Activated CD4-positive, alpha-beta T cell treated with anti-CD3 and anti-CD28 coated beads, Interleukin-2, Interleukin-4, amounts not matched to agents 100 ng/mL and 50 ng/mL, durations not matched to agents 16 hours and 8 hours (primary cell): Measurements from ENCODE around the gene SMARCD2.
"Not testable (repeated sequence)": the region's sequence is repeated elsewhere in the genome, so short reads cannot be mapped to it uniquely, and the experiment has no call there.

Experiments used
- DNase-seq: peaks from one replicate; pipeline ENCODE4 v3.0.0-alpha.2; 2020; ENCODE audit warnings: low spot score

Gene SMARCD2

GRCh38 chr17:63842540-63843386 lies at the start of gene SMARCD2:
SMARCD2 (minus strand) TSS chr17:63842685; CDS start chr17:63842674, 11 bp downstream.
- DNase-seq: peak; percentile 99

DNA sequence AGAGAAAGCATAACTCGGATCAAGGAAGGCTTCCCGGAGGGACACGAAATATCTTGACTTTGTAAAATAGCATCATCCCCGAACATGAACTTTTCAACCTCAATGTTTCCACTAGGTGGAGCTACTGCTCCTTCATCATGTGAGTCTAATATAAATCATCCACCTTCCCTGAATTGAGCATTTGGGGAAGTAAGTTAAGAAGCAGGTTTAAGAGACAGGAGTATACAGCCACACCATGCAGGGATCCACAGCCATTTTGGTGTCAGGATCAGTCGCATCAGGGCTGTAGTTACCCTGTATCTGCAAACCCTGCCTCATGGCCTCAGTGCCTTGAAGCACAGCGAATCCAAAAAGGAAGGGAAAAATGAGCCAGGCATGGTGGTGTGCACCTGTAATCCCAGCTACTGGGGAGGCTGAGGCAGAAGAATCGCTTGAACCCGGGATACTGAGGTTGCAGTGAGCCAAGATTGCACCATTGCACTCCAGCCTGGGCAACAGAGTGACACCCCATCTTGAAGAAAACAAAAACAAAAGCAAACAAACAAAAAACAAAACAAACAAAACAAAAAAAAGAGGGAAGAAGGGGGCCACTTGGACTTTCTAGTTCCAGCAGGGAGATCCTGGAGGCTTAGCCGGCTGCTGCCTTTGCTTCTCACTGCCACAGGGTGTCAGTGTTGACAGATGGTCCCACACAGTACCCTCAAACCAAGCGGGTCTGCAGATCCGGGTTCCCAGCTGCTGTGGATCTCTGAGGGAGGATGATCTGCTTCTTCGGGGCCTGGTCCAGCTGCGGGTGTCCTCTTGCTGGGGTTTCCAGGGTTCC lies 46.8 kb upstream of the SMARCD2 start:
- DNase-seq: peak; percentile 42

- DNase-seq: not testable (repeated sequence)
These were observed 42.6 kb upstream of the SMARCD2 start for GRCh38 chr17:63885119-63885518.

GRCh38 chr17:63882626-63883126 lies 40.2 kb upstream of the SMARCD2 start:
- DNase-seq: not testable (repeated sequence)

DNA sequence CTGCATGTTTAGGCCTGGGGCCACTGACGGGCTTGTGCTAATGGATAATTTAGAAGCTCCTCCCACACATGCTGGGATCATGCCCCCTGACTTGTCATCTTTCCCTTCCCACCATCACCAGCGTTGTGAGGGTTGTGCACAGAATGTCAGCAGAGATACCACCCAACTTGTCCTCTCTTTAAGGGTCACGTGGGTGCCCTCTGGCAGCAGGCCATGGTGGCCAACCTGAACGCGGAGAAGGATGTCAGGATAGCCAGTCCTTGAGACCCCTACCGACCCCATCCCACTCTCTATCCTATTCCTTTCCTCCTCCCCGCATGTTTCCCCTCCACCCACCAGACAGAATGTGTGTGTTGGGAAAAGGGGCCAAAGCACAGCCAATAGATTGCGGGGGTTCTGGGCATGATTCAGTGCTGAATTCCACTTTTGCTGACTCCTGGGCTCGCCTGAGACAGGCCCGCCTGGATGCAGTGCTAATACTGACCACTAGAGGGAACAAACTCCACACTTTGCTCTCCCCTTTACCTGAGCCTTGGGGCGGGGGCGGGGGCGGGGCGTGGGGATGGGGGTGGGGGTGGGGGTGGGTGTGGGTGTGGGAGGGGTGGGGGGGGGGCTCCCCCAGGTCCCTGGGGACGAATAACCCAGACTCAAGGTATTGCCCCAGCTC lies 39.6 kb upstream of the SMARCD2 start, which contains the start of gene GH2:
TSS of gene GH2 (minus strand) at position 10 of the 667 bp plus-strand sequence. CDS start 143 bp downstream, outside the sequence.
- peak; percentile 67 for DNase-seq

DNA sequence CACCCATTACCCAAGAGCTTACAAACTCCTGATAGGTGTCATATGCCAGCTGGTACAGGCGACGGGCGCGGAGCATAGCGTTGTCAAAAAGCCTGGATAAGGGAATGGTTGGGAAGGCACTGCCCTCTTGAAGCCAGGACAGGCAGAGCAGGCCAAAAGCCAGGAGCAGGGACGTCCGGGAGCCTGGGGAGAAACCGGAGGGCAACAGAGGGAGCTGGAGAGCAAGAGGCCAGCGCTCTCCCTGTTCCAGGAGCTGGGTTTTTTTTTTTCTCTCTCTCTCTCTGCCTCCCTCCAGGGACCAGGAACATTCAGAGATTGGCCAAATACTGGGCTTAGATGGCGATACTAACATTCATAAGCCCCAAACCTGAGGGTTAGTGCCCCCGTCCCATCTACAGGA lies 38.9 kb upstream of the SMARCD2 start:
- DNase-seq: not testable (repeated sequence)

GRCh38 chr17:63880706-63881105 lies 38.2 kb upstream of the SMARCD2 start:
- no peak for DNase-seq

- not testable (repeated sequence) for DNase-seq
These were observed 35.9 kb upstream of the SMARCD2 start for GRCh38 chr17:63878413-63878812.

DNA sequence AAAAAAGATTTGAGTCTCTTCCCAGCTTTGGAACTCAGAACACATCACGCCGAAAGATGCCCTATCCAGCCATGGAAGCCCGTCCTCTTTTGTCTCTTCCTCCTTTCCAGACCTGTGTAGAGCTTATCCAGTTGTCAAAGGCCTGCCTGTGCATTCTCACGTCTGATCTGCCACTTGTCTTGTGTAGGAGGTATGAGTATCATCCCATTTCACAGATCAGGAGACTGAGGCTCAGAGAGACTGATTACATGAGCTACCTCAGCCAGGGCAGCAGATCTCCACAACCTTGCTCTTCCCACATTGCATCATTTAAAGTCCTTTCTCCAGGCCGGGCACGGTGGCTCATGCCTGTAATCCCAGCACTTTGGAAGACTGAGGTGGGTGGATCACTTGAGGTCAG lies 32.2 kb upstream of the SMARCD2 start:
- DNase-seq: not testable (repeated sequence)

- DNase-seq: not testable (repeated sequence)
These were observed 31.7 kb upstream of the SMARCD2 start for GRCh38 chr17:63874061-63874626.

- not testable (repeated sequence) for DNase-seq
These were observed 31.1 kb upstream of the SMARCD2 start, which contains the start of gene CSH2 for GRCh38 chr17:63873577-63873976. CSH2 (minus strand) TSS chr17:63873677; CDS start chr17:63873614, 63 bp downstream.

DNA sequence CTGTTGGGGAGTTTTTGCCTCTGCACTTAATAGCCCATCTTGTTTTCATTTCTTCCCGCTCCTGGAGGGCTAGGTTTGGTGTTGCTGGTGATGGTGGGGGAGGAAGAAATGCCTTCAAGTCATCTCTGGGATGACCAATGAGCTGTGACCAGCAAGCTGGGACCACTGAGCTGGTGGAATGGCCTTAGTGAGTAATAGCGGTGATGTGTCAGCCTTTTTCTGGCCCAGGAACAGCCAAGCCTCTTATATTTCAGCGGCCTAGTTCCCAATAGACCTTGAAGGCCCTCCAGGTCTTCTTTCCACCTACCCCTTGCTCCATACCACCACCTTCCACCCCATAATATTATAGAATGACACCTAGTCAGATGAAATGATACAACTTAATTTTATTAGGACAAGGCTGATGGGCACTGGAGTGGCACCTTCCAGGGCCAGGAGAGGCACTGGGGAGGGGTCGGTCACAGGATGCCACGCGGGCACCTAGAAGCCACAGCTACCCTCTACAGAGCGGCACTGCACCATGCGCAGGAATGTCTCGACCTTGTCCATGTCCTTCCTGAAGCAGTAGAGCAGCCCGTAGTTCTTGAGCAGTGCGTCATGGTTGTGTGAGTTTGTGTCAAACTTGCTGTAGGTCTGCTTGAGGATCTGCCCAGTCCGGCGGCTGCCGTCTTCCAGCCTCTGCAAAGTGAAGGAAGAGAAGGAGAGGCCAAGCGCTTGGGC lies 29.3 kb upstream of the SMARCD2 start:
- not testable (repeated sequence) for DNase-seq

- not testable (repeated sequence) for DNase-seq
These were observed 27.8 kb upstream of the SMARCD2 start for GRCh38 chr17:63870292-63870665.

DNA sequence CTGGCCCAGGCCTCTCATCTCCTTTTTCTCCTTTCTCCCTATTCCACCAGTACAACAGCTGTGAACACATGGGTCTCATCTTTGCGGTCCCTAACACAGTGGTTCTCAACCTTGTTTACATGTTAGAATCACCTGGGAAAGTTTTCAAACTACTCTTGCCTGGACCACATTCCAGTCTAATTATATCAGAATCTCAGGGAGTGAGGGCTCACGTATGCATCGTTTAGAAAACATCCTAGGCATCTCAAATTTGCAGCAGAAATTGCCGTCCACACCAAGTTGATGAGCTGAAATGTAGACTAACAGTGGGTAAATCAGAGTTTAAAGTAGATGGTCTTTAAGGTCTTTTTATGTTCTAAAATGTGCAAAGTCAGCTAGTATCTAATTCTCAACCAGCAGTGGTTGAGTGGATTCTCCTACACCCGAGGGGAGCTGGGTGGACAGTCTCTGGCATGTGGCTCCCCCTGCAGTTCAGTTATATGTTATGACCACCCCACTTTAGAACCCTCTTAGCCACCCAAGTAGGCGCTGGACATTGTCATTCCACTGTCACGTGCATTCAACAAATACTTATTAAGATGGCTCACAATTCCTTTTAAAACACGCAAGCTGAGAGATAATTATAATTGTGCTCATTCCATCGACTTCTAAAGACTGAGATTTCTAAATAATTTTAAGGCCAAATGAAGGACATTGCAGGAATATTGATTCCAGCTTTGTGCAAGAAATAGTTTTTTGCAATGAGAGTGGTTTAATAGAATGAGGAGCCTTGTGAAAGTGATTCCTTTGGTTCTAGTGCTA lies 27.2 kb upstream of the SMARCD2 start:
- not testable (repeated sequence) for DNase-seq

- not testable (repeated sequence) for DNase-seq
These were observed 24.1 kb upstream of the SMARCD2 start for GRCh38 chr17:63866625-63867024.

GRCh38 chr17:63859257-63859656 lies 16.8 kb upstream of the SMARCD2 start:
- no peak for DNase-seq

- DNase-seq: not testable (repeated sequence)
These were observed 13.9 kb upstream of the SMARCD2 start for GRCh38 chr17:63856425-63856824.

DNA sequence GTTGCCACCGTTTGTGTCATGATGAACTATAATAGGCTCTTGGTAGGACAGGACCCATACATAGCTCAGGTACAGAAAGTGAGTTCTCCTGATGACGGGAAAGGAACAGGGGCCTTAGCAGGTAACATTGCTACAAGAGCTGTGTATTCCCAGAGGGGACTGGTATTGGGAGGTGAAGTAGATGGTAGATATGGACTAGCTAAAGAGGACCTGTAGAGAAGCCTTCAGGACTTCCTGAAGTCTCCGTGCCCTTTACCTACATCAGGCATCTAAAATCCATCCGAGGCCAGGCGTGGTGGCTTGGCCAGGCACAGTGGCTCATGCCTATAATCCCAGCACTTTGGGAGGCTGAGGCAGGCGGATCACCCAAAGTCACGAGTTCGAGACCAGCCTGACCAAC lies 12.7 kb upstream of the SMARCD2 start:
- no peak for DNase-seq

DNA sequence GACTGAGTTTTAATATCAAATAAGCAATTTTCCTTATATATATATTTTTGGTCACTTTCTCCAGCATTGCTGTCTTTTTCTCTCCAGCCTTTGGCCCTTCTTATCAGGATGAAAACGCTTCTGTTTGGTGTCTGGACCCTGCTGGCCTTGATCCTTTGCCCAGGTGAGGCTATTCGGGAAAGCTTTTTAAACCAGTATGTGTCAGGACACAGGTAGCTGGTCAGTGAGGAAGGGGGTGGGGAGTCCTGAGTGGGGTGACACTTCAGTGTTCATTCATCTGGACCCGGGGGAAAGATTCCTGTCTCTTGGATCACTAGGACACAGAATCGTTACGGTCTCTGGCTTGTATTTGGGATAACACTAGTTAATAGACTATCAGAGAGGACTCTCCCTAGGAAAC lies 12.2 kb upstream of the SMARCD2 start:
- DNase-seq: no peak

GRCh38 chr17:63853260-63853659 lies 10.8 kb upstream of the SMARCD2 start:
- no peak for DNase-seq
